Measurements from ENCODE around the gene TIGD1. TPM values are rescaled to one million over a fixed set of nuclear protein-coding genes. Genes with fewer than 3 reads are reported as not detected.

Gene TIGD1
- total RNA-seq, 1 experiment from 2014 or later = 5.1 TPM

DNA sequence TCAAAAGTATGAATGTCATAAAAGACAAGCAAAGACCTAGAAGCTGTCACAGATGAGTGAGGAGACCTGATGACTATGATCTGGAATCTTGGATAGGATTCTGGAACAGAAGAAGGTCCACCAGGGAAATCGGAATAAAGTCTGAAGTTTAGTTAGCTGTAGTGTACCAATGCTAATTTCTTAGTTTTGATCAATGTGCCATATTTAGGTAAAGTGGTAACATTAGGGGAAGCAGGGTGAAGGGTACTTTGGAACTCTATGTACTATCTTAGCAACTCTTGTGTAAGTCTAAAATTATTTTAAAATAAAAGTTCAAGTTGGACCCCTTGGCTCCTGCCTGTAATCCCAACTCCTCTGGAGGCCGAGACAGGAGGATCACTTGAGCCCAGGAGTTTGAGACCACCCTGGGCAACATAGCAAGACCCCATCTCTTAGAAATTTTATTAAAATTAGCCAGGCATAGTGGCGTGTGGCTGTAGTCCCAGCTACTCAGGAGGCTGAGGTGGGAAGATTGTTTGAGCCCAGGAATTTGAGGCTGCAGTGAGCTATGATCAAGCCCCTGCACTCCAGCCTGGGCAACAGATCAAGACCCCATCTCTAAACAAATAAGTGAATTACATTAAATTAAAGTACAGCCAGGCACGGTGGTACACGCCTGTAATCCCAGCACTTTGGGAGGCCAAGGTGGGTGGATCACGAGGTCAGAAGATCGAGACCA is 47.2 kb upstream of the TIGD1 start:
- H3K4me3 ChIP-seq (ENCODE audit: low read depth in 2 of 2, low read length in 2 of 2) = no peak overlapping the region
- TF ChIP-seq SIN3A (IDR thresholded peaks at IDR 0.05; ENCODE audit: borderline replicate concordance, insufficient read depth, low read depth, low read length) (no peak), TCF7L2 (IDR thresholded peaks at IDR 0.05; ENCODE audit: low read depth, low read length) (no peak)
- CTCF ChIA-PET = no interaction called here
- peaks cover 8% of the 10 kb centered on the region for H3K4me1 ChIP-seq (ENCODE audit: control insufficient read depth, insufficient read depth, low read length)
- DNase-seq (ENCODE audit: low read depth, low spot score) (no peak), ATAC-seq (no peak)
- POLR2A ChIA-PET = no interaction called here
- H3K36me3 ChIP-seq (ENCODE audit: control insufficient read depth, insufficient read depth, low read length) = no peaks in the 10 kb centered on the region
- no peaks in the 10 kb centered on the region for H3K9me3 ChIP-seq (ENCODE audit: control insufficient read depth, insufficient read depth, low read depth, low read length)
- no peak overlapping the region for H3K27ac ChIP-seq (ENCODE audit: low read length)
- H3K27me3 ChIP-seq (ENCODE audit: control insufficient read depth, insufficient read depth, low read length) = no peaks in the 10 kb centered on the region
- BruUV-seq (replicated peaks) = no TSS peak
- in situ Hi-C loops (cut with HindIII; ENCODE audit: low pct_unique_long_range_greater_than_20kb, low sequenced_read_pairs) = no loop called here
- intact Hi-C loops (cut with micrococcal nuclease; ENCODE audit: unreplicated experiment) = no loop called here

DNA sequence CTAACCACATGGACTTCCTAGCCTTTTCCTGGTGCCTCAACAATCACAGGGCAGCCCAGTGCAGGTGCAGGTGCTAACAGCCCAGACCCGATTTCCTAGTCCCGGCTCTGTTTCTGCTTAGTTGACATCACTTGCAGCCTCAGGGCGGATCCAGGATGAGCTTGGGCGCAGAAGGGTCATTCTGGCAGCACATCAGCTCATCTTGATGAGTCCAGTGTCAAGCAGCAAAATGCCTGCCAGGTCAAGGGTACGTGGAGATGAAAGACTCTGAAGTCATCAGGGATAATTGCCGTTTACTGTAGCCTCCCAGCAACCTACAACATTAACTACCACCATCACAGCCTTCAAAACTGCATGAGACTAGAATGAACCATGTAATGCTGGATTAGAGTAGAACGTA is 43.6 kb upstream of the TIGD1 start:
- peaks cover 9% of the 10 kb centered on the region for H3K4me1 ChIP-seq (ENCODE audit: control insufficient read depth, insufficient read depth, low read length)
- ChIA-PET POLR2A (no interaction called here), CTCF (no interaction called here)
- H3K27me3 ChIP-seq (ENCODE audit: control insufficient read depth, insufficient read depth, low read length) = no peaks in the 10 kb centered on the region
- H3K36me3 ChIP-seq (ENCODE audit: control insufficient read depth, insufficient read depth, low read length) = no peaks in the 10 kb centered on the region
- no TSS peak for BruUV-seq (replicated peaks)
- DNase-seq (ENCODE audit: low read depth, low spot score) (no peak), ATAC-seq (no peak)
- no peak overlapping the region for H3K4me3 ChIP-seq (ENCODE audit: low read depth in 2 of 2, low read length in 2 of 2)
- no peaks in the 10 kb centered on the region for H3K9me3 ChIP-seq (ENCODE audit: control insufficient read depth, insufficient read depth, low read depth, low read length)
- in situ Hi-C loops (cut with HindIII; ENCODE audit: low pct_unique_long_range_greater_than_20kb, low sequenced_read_pairs) (no loop called here), intact Hi-C loops (cut with micrococcal nuclease; ENCODE audit: unreplicated experiment) (no loop called here)
- TF ChIP-seq, protein P1, sequence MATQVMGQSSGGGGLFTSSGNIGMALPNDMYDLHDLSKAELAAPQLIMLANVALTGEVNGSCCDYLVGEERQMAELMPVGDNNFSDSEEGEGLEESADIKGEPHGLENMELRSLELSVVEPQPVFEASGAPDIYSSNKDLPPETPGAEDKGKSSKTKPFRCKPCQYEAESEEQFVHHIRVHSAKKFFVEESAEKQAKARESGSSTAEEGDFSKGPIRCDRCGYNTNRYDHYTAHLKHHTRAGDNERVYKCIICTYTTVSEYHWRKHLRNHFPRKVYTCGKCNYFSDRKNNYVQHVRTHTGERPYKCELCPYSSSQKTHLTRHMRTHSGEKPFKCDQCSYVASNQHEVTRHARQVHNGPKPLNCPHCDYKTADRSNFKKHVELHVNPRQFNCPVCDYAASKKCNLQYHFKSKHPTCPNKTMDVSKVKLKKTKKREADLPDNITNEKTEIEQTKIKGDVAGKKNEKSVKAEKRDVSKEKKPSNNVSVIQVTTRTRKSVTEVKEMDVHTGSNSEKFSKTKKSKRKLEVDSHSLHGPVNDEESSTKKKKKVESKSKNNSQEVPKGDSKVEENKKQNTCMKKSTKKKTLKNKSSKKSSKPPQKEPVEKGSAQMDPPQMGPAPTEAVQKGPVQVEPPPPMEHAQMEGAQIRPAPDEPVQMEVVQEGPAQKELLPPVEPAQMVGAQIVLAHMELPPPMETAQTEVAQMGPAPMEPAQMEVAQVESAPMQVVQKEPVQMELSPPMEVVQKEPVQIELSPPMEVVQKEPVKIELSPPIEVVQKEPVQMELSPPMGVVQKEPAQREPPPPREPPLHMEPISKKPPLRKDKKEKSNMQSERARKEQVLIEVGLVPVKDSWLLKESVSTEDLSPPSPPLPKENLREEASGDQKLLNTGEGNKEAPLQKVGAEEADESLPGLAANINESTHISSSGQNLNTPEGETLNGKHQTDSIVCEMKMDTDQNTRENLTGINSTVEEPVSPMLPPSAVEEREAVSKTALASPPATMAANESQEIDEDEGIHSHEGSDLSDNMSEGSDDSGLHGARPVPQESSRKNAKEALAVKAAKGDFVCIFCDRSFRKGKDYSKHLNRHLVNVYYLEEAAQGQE (IDR thresholded peaks at IDR 0.05; ENCODE audit: insufficient read depth in 1 of 2, low read depth in 2 of 2, low read length in 1 of 2) = no peak
- TF ChIP-seq POLR2AphosphoS5 (IDR thresholded peaks at IDR 0.05; ENCODE audit: low read depth, low read length) (no peak), TCF7L2 (IDR thresholded peaks at IDR 0.05; ENCODE audit: low read depth, low read length) (no peak), SIN3A (IDR thresholded peaks at IDR 0.05; ENCODE audit: borderline replicate concordance, insufficient read depth, low read depth, low read length) (no peak)
- TF ChIP-seq, protein P2, sequence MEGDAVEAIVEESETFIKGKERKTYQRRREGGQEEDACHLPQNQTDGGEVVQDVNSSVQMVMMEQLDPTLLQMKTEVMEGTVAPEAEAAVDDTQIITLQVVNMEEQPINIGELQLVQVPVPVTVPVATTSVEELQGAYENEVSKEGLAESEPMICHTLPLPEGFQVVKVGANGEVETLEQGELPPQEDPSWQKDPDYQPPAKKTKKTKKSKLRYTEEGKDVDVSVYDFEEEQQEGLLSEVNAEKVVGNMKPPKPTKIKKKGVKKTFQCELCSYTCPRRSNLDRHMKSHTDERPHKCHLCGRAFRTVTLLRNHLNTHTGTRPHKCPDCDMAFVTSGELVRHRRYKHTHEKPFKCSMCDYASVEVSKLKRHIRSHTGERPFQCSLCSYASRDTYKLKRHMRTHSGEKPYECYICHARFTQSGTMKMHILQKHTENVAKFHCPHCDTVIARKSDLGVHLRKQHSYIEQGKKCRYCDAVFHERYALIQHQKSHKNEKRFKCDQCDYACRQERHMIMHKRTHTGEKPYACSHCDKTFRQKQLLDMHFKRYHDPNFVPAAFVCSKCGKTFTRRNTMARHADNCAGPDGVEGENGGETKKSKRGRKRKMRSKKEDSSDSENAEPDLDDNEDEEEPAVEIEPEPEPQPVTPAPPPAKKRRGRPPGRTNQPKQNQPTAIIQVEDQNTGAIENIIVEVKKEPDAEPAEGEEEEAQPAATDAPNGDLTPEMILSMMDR (IDR thresholded peaks at IDR 0.05) = no peak
- no peak overlapping the region for H3K27ac ChIP-seq (ENCODE audit: low read length)

DNA sequence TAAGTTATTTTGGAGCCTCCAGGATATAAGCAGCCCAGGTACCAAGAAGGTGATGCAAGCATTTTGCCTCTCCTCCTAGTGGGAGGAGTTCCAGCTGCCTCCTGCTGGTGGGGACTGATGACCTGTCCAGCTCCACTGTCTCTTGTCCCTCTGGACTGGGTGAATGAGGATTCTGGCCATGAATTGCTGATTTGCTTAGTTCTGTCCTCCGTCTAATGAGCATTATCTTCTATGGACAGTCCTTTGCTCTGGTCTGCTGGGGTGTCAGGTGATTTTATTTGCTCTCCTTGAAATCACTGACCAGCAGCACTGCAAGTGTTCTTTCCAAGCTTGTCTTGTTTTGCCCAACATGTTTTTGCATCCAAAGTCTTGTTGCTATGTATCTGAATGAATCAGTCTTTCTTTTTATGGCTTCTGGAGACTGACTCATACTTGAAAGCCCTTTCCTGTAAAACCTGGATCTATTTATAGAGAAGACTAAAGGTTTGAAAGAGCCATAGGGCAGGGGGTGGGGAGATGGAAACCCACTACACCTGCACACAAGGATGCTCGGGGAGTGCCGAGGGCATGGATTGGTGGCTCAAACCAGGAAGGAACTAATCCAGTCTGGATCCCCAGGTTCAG is 42.5 kb upstream of the TIGD1 start:
- H3K4me3 ChIP-seq (ENCODE audit: low read depth in 2 of 2, low read length in 2 of 2) = no peak overlapping the region
- BruUV-seq (replicated peaks) = no TSS peak
- in situ Hi-C loops (cut with HindIII; ENCODE audit: low pct_unique_long_range_greater_than_20kb, low sequenced_read_pairs) (no loop called here), intact Hi-C loops (cut with micrococcal nuclease; ENCODE audit: unreplicated experiment) (no loop called here)
- ChIA-PET POLR2A (no interaction called here), CTCF (no interaction called here)
- no peaks in the 10 kb centered on the region for H3K27me3 ChIP-seq (ENCODE audit: control insufficient read depth, insufficient read depth, low read length)
- H3K4me1 ChIP-seq (ENCODE audit: control insufficient read depth, insufficient read depth, low read length) = peaks cover 9% of the 10 kb centered on the region
- ATAC-seq (peak; percentile 80), DNase-seq (ENCODE audit: low read depth, low spot score) (peak; percentile 75)
- no peaks in the 10 kb centered on the region for H3K9me3 ChIP-seq (ENCODE audit: control insufficient read depth, insufficient read depth, low read depth, low read length)
- TF ChIP-seq TCF7L2 (IDR thresholded peaks at IDR 0.05; ENCODE audit: low read depth, low read length) (no peak), POLR2AphosphoS5 (IDR thresholded peaks at IDR 0.05; ENCODE audit: low read depth, low read length) (no peak), SIN3A (IDR thresholded peaks at IDR 0.05; ENCODE audit: borderline replicate concordance, insufficient read depth, low read depth, low read length) (no peak)
- TF ChIP-seq, protein P1 (IDR thresholded peaks at IDR 0.05; ENCODE audit: insufficient read depth in 1 of 2, low read depth in 2 of 2, low read length in 1 of 2) = no peak
- TF ChIP-seq, protein P2 (IDR thresholded peaks at IDR 0.05) = no peak
- H3K27ac ChIP-seq (ENCODE audit: low read length) = no peak overlapping the region
- H3K36me3 ChIP-seq (ENCODE audit: control insufficient read depth, insufficient read depth, low read length) = no peaks in the 10 kb centered on the region
